GM12891 (cell line): Measurements from ENCODE around the gene PALM.

ENCODE experiments used
- POLR2A ChIP-seq: IDR thresholded peaks from 2 replicates; pipeline ENCODE4 v1.6.1; 2011; ENCODE audit warnings: low read depth, low read length, control low read depth
- POLR2AphosphoS5 ChIP-seq: IDR thresholded peaks from 2 replicates; pipeline ENCODE4 v1.6.1; 2011; ENCODE audit warnings: low read depth, low read length, control low read depth
- SPI1 ChIP-seq: IDR thresholded peaks from 2 replicates; pipeline ENCODE4 v1.6.1; 2011; ENCODE audit warnings: low read depth, low read length, control low read depth
- TAF1 ChIP-seq: IDR thresholded peaks from 2 replicates; pipeline ENCODE4 v1.6.1; 2011; ENCODE audit warnings: low read depth, low read length, control low read depth

DNA sequence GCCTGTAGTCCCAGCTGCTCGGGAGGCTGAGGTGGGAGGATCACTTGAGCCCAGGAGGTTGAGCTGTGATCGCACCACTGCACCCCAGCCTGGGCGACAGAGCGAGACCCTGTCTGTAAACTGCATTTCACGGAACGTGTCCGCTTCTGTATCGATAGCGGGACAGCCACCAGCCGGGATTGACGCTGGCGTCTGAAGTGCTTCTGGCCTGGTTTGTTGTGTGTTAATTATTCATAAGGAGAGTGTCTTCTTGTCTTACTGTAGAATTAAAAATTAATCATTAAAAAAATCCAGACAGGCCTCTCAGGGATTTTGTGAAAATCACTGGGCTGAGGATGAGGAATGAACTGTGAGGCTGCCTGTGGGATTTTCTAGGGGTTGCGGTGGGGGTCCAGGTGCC is 26.0 kb downstream of the PALM start:
- TF ChIP-seq POLR2AphosphoS5 (no peak), SPI1 (no peak), POLR2A (no peak), TAF1 (no peak)
